ENCODE measurements around the gene ZSWIM7.

Gene ZSWIM7

GRCh38 chr17:16013943-16014407 lies 14.5 kb upstream of the ZSWIM7 start:
- no peak overlapping the region for H3K4me3 ChIP-seq (ENCODE audit: low read depth, low read length)
- TF ChIP-seq CTCF (IDR thresholded peaks at IDR 0.05; ENCODE audit: borderline replicate concordance, insufficient read depth, low read depth, low read length): 0 out of 2 replicates have a peak, but pooled peaks have one; percentile 2

- no peak for TF ChIP-seq CTCF (IDR thresholded peaks at IDR 0.05; ENCODE audit: borderline replicate concordance, insufficient read depth, low read depth, low read length)
- no peak overlapping the region for H3K4me3 ChIP-seq (ENCODE audit: low read depth, low read length)
Observed at GRCh38 chr17:16007439-16007838, 7.9 kb upstream of the ZSWIM7 start.

DNA sequence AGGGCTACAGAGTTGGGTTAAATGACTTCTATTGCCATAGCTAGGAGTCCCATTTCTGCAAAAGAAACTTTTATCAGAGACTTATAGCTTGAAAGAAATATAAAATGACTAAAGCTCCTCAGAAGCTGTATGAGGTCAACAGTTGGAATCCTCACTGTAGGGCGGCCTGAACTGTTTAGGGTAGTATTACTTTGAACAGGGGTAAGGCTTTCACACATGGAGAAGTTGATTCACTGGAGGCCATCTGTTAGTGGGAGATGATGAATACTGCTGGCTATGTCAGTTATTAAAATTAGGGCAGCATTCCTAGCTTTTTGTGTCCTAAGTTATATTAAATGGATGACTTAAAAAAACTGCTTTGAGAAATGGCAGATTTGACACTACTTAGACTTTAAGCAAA lies 6.1 kb upstream of the ZSWIM7 start:
- H3K4me3 ChIP-seq (ENCODE audit: low read depth, low read length): no peak overlapping the region
- TF ChIP-seq CTCF (IDR thresholded peaks at IDR 0.05; ENCODE audit: borderline replicate concordance, insufficient read depth, low read depth, low read length): no peak

DNA sequence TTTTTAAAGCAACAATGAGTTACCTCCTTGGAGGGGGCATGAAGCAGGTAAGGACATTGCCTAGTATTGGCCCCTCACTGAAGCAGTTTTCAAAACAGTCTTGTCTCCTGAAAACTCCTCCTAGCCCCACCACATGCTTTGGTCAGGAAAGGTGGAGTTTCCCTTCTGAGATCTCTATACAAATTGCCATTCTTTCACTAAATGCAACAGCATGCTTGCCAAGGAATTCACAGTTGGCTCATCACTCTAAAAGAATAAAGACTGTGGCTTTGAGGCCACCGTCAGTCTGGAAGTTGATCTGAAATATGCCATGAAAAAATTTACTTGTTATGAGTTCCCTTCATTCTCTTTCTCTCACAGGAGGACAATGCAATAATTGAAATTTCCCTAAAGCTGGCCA lies 4.3 kb upstream of the ZSWIM7 start:
- H3K4me3 ChIP-seq (ENCODE audit: low read depth, low read length): no peak overlapping the region
- no peak for TF ChIP-seq CTCF (IDR thresholded peaks at IDR 0.05; ENCODE audit: borderline replicate concordance, insufficient read depth, low read depth, low read length)

- H3K4me3 ChIP-seq (ENCODE audit: low read depth, low read length): no peak overlapping the region
- TF ChIP-seq CTCF (IDR thresholded peaks at IDR 0.05; ENCODE audit: borderline replicate concordance, insufficient read depth, low read depth, low read length): no peak
Observed at GRCh38 chr17:16002708-16003260, 3.3 kb upstream of the ZSWIM7 start.

- TF ChIP-seq CTCF (IDR thresholded peaks at IDR 0.05; ENCODE audit: borderline replicate concordance, insufficient read depth, low read depth, low read length): no peak
- H3K4me3 ChIP-seq (ENCODE audit: low read depth, low read length): no peak overlapping the region
Observed at GRCh38 chr17:16001226-16001897, 1.9 kb upstream of the ZSWIM7 start.
